ENCODE results near the gene PPP1CA.

The PPP1CA gene

DNA sequence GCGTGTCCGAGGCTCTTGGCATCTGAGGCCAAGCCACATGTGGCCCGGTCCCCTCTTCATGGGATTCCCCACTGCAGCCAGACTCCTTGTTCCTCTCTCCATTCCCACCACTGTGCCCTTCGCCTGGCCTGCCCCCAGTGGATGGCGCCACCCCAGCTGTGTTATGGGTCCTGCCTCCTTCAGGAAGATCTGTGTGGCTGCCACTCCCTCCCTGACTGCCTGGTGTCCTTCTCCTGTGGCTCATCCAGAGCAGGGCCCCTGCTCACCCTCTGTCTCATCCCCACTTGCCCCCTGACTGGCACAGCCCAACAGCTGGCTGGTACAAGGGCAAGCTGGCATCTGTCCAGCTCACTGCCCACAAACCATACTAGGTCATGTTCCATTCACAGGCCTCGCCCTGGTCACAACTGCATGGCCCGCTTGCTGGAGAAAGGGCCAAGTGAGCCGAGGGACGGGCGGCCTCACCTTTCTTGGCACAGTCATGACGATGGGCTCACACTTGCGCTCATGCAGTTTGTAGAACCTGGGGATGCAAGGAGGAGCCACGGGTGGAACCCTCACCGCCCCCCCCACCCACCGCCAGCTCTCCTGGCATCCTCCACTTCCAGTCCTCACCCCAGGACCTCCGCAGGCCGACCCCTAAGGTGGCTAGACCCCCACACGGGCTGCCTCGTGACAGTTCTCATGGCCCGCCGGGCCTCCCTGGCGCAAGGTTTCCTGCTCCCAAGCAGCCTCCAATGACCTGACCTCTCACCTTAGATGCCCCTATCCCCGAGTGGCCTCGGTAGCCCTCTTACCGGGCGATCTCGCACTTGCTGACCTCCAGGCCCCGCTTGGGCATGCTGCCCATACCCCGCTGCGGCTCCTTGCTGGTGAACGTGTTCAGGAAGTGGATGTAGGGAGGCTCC is 37.9 kb upstream of the PPP1CA start:
- TF ChIP-seq POLR2AphosphoS5 (IDR thresholded peaks at IDR 0.05; ENCODE audit: low read depth, low read length) = no peak
- TF ChIP-seq FOXP2 (optimal IDR thresholded peaks at IDR 0.05; ENCODE audit: borderline replicate concordance, extremely low read depth, extremely low read length, insufficient read depth) = no peak
- TF ChIP-seq SIN3A (IDR thresholded peaks at IDR 0.05; ENCODE audit: borderline replicate concordance, insufficient read depth, low read length) = no peak
- no peak for TF ChIP-seq REST (IDR thresholded peaks at IDR 0.05; ENCODE audit: insufficient read depth in 1 of 2, low read depth in 2 of 2, low read length in 2 of 2)
- TF ChIP-seq TAF1 (IDR thresholded peaks at IDR 0.05; ENCODE audit: borderline replicate concordance, insufficient read depth, low read length) = no peak

DNA sequence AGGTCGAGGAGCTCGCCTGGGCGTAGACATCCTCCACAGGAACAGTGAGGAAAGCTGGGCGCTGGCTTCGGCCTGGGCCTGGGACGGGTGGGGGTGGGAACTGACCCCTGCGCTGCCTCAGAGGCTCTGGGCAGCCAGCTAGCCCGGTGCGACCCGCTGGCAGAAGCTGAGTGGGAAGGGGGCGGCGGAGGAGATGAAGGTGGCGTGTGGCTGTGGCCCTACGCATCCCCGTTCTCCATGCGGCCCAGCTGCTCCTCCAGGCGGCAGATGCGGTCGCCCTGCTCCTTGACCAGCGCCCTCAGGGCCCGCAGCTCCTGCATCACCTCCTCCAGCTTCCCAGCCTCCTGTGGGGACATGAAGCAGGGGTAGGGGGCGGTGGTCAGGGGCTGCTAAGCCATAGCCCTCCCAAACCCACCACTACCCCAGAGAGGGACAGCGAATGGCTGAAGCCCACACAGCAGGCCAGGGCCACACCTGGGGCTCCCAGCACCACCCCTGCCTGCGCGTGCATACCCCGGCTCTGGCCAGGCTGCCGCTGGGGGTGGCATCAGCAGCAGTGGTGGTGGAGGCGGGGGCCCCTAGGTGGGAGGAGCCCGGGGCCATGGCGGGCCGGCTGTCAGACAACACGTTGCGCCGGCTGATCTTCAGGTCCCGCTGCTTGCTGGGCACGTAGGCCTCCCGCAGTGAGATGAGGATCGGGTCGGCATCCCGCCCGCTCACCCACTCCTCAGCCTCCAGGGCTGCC is 36.7 kb upstream of the PPP1CA start:
- peak; percentile 12; the same call in 1 of the 2 replicates for TF ChIP-seq POLR2AphosphoS5 (IDR thresholded peaks at IDR 0.05; ENCODE audit: low read depth, low read length)
- no peak for TF ChIP-seq REST (IDR thresholded peaks at IDR 0.05; ENCODE audit: insufficient read depth in 1 of 2, low read depth in 2 of 2, low read length in 2 of 2)

DNA sequence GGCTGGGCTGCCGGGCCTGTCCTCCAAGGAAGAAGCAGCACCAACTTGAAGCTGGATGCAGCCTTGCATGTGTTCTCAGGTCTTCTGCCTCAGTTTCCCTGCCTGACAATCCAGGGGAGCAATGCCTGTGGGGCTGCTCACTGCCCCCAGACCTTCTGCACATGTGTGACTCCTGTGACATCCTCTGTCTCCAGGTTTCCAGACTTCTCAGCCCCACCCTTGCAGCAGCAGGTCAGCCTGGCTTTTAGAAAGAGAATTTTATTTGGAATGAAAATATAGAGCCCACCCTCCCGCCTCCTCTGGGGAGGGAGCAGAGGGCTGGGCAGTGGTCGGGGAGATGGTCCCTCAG is 36.1 kb upstream of the PPP1CA start:
- TF ChIP-seq SIN3A (IDR thresholded peaks at IDR 0.05; ENCODE audit: borderline replicate concordance, insufficient read depth, low read length) = no peak

DNA sequence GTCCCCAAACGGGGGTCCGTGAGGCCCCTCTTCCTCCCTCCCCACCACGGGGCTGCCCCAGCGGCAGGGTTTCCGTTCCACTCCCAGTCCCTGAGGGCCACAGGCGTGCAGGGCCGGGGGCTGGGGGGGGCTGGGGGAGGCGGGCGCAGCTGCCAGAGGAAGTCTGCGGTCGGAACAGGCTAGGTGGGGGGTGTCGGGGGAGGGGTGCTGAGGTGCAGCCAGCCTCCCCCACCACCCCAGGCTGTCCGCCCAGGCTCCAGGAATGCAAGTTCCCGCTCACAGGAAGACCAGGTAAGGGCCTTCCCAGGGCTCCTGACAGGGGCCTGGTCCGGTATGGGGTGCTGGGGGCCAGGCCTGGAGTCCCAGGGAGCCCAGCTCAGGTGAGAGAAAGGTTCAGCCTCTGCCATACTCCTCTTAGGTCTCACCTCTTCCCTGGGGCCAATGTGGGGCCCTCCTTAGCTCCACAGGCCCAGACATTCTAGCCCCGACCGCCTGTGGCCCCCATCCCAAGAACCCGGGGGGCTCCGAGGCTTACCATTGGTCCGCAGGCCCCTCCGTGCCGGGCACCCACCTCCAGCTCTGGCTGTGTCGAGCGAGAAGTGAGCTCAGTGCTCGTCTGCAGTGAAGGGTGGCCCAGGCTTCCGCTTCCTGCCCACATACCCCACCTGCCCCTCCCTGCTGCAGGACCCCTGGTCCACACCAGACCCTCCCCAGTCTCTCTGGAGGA is 35.6 kb upstream of the PPP1CA start, which contains the start of gene PTPRCAP:
PTPRCAP (minus strand) TSS at position 601 of the 727 bp plus-strand sequence; CDS start at position 538, 63 bp downstream.
- TF ChIP-seq TAF1 (IDR thresholded peaks at IDR 0.05; ENCODE audit: borderline replicate concordance, insufficient read depth, low read length) (no peak), FOXP2 (optimal IDR thresholded peaks at IDR 0.05; ENCODE audit: borderline replicate concordance, extremely low read depth, extremely low read length, insufficient read depth) (no peak), SIN3A (IDR thresholded peaks at IDR 0.05; ENCODE audit: borderline replicate concordance, insufficient read depth, low read length) (no peak), REST (IDR thresholded peaks at IDR 0.05; ENCODE audit: insufficient read depth in 1 of 2, low read depth in 2 of 2, low read length in 2 of 2) (no peak)

- TF ChIP-seq SIN3A (IDR thresholded peaks at IDR 0.05; ENCODE audit: borderline replicate concordance, insufficient read depth, low read length) = no peak
- no peak for TF ChIP-seq REST (IDR thresholded peaks at IDR 0.05; ENCODE audit: insufficient read depth in 1 of 2, low read depth in 2 of 2, low read length in 2 of 2)
- no peak for TF ChIP-seq FOXP2 (optimal IDR thresholded peaks at IDR 0.05; ENCODE audit: borderline replicate concordance, extremely low read depth, extremely low read length, insufficient read depth)
- TF ChIP-seq POLR2AphosphoS5 (IDR thresholded peaks at IDR 0.05; ENCODE audit: low read depth, low read length) = no peak; the same call in 1 of the 2 replicates
- no peak for TF ChIP-seq TAF1 (IDR thresholded peaks at IDR 0.05; ENCODE audit: borderline replicate concordance, insufficient read depth, low read length)
Observed at GRCh38 chr11:67436459-67437081, 34.9 kb upstream of the PPP1CA start.

All from PFSK-1 (cell line).